Measurements from ENCODE around the gene HHIPL2. TPM values are rescaled to one million over a fixed set of nuclear protein-coding genes. Genes with fewer than 3 reads are reported as not detected.

HHIPL2 gene
- total RNA-seq (2022; extraction: Qiagen RNA extraction), result 8.6 to 12.2 TPM (median 9.7 TPM) in 5 replicates

DNA sequence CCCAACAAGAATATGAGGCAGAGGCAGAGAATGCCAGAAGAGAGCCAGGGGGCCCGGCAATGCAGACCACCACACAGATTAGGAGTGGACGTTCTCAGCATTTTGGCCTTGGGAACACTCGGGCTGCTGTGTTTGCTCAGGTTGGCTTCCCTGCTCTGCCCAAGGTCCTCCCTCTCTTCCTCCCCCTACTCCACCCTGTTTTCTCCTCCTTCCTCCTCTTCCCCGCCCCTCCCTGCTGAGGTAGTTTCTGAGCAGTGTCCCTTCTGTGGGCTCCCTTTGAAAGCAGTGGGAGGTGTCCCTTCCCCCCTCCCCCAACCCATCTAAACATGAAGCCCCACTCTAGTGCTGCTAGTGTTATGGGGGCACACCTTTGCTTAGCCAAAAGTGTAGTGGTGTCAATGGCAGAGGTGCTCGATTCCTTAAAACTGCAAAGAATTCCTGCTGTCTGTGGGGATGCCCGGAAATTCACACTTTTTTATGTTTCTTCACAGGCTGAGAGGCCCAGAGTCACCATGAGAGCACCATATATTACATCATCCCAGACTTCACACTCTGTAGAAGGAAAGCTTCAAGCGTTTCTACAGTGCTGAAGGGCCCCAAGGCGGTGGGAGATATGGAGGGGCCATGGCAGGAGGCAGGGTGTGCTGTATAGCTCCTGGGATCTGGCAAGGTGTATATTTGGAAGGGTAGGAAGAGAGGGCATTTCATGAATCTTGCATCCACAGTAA lies at the start of gene HHIPL2:
HHIPL2 (minus strand) TSS at position 161 of the 728 bp plus-strand sequence; CDS start at position 101, 60 bp downstream.

DNA sequence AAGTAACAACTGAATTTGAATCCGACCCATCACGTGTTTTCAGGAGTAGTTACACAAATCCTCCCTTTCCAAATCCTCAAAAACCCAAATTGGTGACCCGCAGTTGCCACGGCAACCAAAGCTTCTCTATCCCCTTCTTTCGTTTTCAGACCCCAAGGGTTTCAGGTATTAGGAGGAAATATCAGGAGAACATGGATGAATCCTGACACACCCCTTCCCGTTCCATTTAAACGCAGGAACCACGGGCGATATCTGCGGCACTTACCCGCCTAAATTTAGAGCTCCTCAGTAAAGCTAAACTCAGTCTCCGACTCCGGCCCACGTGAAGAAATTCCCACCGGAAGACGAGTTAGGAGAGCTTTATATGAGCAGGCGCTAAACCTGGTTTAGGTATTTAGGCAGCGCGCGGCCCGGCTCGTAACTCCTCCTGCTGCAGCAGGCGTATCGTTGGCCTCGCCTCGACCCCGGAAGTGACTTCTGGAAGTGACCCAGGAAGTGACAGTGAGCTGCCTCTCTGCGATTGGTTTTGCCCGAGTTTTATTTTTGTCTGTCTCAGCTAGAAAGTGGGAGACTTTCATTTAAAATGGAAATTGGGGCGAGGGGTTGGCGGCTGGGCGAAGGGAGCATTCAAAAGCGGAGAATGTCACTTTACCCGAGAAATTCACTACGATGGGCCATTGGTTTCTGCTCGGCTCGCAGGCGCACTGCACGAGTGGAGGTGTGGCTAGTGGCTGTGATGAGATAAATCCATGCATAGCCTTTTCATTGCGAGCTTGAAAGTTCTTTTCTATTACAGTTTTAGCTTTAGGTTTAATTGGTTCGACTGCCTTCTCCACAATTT lies 41.8 kb upstream of the HHIPL2 start, which contains the start of gene TAF1A:
TAF1A (minus strand) TSS at position 472 of the 841 bp plus-strand sequence.

Other genes starting within 250 kb of the HHIPL2 start
- gene TAF1A, start 41.8 kb upstream of the HHIPL2 start, total RNA-seq (2022; extraction: Qiagen RNA extraction), result 7.6 to 10.0 TPM (median 8.7 TPM) in 5 replicates
- 19.3 to 23.0 TPM (median 19.9 TPM) in 5 replicates for gene MIA3, start 70.0 kb upstream of the HHIPL2 start, total RNA-seq (2022; extraction: Qiagen RNA extraction)
- 60.4 to 72.1 TPM (median 69.3 TPM) in 5 replicates for gene AIDA, start 164.4 kb upstream of the HHIPL2 start, total RNA-seq (2022; extraction: Qiagen RNA extraction)
- gene BROX, start 164.5 kb upstream of the HHIPL2 start, total RNA-seq (2022; extraction: Qiagen RNA extraction), result 16.9 to 21.2 TPM (median 19.3 TPM) in 5 replicates
- gene FAM177B, start 189.1 kb upstream of the HHIPL2 start, total RNA-seq (2022; extraction: Qiagen RNA extraction), result not detected in 5 replicates